ENCODE results near the gene PRKD1.
"Not testable (repeated sequence)": the region's sequence is repeated elsewhere in the genome, so short reads cannot be mapped to it uniquely, and the experiment has no call there.

PRKD1 gene

DNA sequence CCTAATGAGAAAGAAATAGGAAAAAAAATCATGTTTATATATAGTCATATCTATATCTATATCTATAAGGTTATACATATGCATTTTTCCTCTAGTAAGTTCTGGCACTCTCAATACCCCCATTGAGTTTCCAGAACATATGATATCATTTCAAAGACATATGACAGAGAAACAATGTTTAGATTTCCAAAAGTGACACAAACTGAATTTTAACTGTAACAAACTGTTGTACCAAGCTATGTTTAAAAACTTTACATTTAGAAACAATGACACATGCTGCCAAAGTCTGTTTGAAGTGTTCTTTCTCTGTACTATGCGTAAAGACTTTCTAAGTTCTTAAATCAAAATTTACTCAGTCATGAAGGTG is 171.6 kb downstream of the PRKD1 start:
- no peak for FAIRE-seq

DNA sequence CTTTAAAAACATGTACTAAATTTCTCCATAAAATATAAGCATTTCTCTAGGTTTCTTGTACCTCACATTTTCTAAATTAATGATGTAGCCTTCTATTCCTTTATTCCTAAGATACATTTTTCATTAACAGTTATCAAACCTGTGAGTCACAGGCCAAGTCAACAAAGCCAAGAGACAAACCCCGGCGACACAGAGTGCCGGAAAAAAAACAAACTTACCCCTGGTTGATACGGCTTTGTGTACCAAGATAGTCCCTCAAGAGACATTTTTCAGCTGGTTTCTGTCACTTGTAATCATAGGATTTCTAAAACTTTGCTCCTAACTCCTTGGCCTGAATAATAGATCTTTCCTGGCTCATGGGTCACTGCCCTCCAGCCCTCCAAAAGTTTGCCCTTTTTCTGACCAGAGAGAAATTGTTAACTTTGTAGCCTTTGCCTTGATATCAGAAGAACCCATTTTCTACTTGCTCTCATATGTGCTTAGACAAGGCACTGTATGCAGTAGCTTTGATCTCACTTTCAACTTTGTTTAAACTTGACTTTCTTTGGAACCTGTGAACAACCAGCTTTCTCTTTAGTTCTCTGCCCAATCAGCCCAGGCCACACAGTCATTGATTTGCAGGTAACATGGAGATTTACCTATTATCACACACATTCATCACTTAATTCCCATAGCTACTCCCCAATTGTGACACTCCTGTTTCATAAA is 172.2 kb downstream of the PRKD1 start:
- no peak for FAIRE-seq
- DNase-seq (ENCODE audit: extremely low spot score, insufficient read length, low read depth) = no peak

More for the DNA sequence above, 171.6 kb downstream of the PRKD1 start:
- DNase-seq (ENCODE audit: extremely low spot score, insufficient read length, low read depth) = no peak

DNA sequence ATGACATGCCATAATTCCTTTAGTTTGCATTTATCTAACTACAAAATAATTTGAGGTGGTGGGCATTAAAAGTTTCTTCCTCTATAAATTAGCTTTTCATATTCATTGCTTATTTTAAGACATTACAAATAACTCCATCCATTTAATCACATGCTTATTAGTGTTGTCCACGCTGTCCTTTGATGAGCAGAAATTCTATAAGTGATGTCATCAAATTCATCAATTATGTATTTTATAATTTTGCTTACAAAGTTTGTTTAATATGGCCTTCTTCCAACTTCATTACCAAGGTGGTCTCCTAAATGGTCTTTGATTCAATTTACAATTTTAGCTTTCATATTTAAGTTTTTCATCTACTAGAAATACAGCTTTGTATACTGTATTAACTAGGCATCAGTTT is 173.5 kb downstream of the PRKD1 start:
- no peak for DNase-seq (ENCODE audit: extremely low spot score, insufficient read length, low read depth)
- FAIRE-seq = no peak

DNA sequence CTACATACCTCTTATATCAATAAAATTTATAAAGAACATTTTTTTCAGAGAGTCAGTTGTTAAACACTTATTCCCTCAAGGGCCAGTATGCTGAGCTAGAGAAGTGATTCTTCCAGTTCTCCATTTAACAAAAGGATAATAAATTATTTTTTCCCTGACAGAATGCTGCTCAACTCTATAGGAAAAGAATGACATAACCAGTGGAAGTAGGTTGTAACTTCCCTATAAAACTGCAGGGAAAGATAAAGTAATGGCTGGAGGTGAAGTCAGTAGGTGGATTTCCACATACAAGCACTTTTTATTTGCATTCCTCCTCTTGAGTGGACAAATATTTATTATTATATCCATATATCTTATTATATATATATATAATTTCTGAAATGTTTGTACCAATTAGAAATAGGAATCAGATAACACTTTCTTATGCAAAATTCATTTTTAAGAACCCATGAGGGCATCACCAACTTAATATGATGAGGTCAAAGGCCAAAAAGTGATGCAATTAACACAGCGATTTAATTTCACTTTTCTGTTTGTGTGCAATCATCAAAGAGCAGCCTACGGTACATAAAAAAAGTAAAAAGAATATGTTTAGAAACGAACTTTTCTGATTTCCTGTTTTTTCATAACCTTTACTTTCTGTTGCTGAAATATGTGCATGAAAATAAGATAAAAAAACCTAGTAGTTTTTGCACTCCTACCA is 175.3 kb downstream of the PRKD1 start:
- FAIRE-seq (no peak), DNase-seq (ENCODE audit: extremely low spot score, insufficient read length, low read depth) (no peak)

DNA sequence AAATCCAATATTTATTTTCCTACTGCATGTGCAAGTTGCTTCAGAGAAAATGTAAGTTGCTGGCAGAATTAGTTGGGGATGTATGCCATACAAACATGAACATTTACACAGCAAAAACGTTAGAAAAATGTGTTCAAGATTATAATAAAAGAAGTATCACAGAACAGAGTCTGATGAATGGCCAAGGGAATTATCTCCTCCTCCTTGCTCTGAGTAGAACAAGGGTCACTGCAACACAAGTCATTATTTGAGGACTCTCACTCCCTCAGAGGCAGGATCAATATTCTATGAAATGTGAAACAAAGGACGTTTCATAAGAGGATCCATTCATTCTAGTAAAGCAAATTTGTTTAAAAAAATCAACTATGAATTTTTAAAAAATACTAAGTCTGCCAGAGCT is 177.8 kb downstream of the PRKD1 start:
- FAIRE-seq = no peak
- no peak for DNase-seq (ENCODE audit: extremely low spot score, insufficient read length, low read depth)

DNA sequence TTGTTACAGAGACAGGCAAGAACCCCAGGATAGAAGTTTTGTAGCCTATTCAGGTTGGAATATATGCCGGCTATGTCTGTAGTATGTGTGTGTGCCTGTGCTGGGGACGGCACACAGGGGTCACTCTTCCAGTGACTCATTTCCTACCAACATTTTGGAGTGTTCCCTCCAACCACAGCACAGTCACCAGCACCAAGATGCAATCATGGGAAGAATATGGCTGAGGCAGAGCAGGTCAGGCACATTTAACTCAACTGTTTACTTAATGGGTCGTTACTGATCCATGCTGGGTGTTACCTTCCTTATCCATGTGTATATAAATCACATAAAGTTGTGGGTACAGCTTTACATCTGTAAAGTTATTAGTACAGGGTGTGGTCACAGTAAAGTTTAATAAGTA is 178.3 kb downstream of the PRKD1 start:
- no peak for DNase-seq (ENCODE audit: extremely low spot score, insufficient read length, low read depth)
- FAIRE-seq = no peak

DNA sequence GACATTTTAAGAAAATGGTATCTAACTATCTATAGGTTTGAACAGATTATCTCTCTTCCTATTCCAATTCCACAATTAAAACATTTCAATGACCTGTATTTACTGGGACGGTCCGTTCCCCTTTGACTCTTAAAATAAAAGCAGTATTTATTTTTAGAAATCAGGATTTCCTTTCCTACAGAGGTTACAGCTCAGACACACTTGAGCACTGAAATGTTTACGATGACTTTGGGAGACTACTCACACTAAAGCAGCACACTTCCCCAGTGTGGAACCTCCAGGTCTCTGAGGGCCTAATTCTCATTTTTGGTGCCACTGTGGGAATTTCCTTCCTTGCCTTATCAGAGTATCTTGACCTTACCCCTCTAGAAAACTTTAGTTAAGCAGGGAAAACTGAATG is 181.8 kb downstream of the PRKD1 start:
- DNase-seq (ENCODE audit: extremely low spot score, insufficient read length, low read depth) (no peak), FAIRE-seq (no peak)

DNA sequence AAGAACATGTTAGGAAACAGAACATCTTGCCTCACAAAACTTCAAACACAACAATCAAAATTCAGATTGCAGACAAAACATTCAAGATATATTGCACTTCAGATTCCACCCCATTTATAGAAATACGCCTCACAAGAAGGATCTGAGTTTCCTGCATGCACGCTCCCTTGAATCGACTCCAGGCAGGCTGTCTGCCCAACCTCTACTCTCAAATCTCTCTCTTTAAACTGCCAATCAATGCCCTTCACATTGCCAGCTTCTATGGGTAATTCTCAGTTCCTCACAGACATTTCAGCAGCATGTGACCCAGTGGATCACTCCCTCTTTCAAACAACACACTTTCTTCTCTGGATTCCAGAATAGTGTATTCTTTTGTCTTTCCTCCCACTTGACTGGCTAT is 184.1 kb downstream of the PRKD1 start:
- DNase-seq (ENCODE audit: extremely low spot score, insufficient read length, low read depth) (no peak), FAIRE-seq (no peak)

DNA sequence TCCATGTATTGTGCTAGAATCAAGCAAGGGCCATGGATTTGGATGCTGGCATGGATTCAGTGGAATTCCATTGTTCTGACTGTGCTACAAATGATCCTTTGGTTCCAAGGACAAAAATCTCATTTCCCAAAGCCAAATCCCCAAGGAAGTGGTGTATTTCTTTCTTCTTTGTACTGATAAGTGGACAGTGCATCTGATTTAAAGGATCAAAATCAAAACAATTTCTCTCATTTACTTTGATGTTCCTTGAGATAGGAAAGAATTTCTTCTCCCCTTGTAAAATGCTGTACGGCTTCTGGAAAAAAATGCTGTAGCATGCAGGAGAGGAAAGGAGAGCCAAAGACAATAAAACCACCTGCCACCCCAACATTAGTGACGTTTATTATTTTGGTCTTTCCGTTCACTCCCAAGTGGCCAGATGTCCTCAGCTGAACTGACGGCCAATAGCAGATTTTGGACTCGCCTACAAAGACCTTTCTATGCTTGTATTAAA is 185.7 kb downstream of the PRKD1 start:
- no peak for FAIRE-seq

DNA sequence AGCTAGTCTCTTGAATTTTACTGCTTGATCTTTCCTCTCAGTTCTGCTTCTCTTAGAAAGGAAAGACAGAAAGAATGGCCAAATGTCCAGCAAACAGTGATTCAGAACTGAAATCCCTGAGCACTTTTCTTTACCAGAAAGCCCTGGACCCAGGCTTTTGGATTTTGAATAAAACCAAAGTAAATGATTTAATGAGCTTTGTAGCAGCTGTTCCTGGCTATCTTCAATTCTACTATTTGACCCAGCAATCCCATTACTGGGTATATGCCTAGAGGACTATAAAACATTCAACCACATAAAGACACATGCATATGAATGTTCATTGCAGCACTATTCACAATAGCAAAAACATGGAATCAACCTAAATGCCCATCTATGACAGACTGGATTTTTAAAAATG is 187.2 kb downstream of the PRKD1 start:
- no peak for DNase-seq (ENCODE audit: extremely low spot score, insufficient read length, low read depth)
- FAIRE-seq = no peak

More for the DNA sequence above, 185.7 kb downstream of the PRKD1 start:
- no peak for DNase-seq (ENCODE audit: extremely low spot score, insufficient read length, low read depth)

DNA sequence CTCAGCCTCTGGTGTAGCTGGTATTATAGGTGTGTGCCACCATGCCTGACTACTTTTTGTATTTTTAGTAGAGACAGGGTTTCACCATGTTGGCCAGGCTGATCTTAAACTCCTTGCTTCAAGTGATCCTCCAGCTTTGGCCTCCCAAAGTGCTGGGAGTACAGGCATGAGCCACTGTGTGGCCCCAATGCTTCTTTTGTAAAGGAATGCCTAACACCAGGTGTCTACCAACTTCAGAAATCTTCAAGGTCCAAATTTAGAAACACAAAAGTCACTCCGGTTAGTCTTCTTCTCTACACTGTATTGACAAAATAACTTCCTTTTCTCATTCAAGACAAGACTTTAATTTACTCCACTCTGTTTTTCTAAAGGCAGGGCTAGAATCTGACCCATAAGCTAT is 188.7 kb downstream of the PRKD1 start:
- DNase-seq (ENCODE audit: extremely low spot score, insufficient read length, low read depth) (no peak), FAIRE-seq (no peak)

DNA sequence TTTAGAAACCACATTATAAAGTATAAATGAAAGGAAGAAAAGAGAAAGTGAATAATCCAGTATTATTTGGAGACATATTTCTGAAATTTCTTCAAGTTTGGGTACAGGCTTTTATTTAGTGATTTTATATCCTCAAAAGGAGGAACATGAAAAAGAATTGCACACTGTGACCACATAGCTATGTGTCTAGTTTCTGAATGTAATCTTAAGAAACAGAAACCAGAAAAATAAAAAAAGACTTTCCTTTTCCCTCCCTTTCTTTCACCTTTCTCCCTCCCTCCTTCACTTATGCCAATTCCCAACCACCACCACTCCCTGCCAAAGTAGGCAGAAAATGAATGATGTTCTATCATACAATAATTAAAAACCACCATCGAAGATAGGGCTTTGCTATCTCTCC is 189.6 kb downstream of the PRKD1 start:
- FAIRE-seq (no peak), DNase-seq (ENCODE audit: extremely low spot score, insufficient read length, low read depth) (no peak)

DNA sequence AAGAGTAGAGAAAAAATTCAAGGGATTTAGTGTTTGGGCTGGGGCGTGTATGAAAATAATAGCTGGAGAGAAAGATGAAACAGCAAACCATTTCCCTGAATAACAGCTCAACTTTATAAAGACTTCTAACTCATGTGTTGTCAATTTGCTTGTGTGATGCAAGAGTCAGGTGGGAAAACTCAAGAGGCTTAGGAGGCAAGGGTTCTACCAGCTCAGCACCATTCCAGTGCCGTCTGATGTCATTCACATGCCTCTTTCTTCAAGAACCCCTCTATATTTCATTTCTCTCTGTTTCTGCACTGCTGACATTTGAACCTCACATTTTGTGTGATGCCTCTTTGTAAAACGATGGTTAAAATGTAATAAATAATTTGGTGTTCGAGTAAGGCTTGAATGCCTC is 192.2 kb downstream of the PRKD1 start:
- DNase-seq (ENCODE audit: extremely low spot score, insufficient read length, low read depth) (no peak), FAIRE-seq (no peak)

DNA sequence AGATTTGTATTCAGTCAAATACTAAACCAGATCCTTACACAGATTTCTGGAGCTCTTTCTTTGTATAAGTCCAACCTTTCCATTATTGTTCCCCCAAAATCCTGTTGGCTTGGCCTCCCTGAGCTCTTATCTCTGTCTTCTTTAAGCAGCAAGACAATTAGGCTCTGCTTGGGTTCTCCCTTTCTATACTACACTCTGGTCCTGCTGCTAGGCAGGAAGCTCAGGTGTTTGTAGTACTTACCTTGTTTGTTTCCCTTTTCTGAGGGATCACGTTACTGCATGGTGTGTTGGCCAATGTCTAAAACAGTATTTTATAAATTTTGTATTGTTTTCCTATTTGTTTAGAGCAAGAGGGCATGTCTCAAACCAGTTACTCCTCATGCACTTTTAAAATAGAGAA is 192.9 kb downstream of the PRKD1 start:
- DNase-seq (ENCODE audit: extremely low spot score, insufficient read length, low read depth) (no peak), FAIRE-seq (no peak)

DNA sequence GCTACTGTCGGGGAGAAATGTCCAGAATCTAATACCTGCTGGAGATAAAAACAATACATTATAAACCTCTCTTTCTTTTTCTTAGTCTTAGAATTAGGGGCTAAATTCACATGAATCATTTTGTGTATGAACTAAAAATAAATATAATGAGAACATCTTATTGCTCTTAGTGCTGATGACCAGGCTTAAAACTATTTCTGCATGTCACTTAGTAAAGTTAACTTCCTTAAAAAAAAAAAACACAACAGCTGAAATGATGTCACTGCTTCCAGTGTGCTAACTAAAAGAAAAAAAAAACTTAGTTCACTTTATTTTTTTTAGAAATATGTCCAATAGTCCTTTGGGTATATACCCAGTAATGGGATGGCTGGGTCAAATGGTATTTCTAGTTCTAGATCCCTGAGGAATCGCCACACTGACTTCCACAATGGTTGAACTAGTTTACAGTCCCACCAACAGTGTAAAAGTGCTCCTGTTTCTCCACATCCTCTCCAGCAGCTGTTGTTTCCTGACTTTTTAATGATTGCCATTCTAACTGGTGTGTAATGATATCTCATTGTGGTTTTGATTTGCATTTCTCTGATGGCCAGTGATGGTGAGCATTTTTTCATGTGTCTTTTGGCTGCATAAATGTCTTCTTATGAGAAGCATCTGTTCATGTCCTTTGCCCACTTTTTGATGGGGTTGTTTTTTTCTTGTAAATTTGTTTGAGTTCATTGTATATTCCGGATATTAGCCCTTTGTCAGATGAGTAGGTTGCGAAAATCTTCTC is 200.9 kb downstream of the PRKD1 start:
- FAIRE-seq; DNase-seq (ENCODE audit: extremely low spot score, insufficient read length, low read depth): not testable (repeated sequence)

DNA sequence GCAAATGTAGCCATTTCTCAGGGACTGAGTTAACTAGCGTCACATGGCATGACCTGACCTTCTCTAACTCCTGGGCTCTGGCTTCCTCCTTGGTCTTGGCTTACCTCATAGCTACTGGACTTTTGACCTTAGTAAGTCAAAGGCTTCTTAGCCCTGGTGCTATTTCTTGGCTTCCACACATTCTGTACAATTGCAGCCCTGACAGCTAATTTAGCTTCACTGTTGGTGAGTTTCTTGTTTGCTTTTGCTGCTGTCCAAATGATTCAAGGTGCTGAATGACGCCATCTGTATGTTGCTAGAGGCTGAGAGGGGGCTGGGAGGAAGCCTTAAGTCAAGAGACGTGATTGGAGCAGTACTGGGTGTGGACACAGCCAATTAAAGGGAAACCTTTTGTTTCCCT is 202.7 kb downstream of the PRKD1 start:
- DNase-seq (ENCODE audit: extremely low spot score, insufficient read length, low read depth) (no peak), FAIRE-seq (no peak)

DNA sequence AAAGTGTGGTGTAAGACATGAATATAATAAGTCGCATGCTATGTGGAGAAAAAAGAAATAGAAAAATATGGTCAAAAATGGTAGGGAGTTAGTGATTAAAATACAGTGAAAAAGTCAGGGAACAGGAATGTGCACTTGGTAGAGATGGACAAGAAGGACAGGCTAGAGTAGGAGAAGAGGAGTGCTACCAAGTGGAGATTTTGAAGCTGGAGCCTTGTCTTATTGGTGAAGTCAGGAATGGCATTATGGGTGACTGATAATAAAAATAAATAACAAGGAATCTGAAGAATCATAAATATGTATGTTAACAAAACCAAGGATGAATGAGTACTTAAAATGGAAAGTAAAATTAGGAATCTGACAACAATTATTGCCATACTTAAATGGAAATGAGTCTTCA is 204.8 kb downstream of the PRKD1 start:
- DNase-seq (ENCODE audit: extremely low spot score, insufficient read length, low read depth) (no peak), FAIRE-seq (no peak)

DNA sequence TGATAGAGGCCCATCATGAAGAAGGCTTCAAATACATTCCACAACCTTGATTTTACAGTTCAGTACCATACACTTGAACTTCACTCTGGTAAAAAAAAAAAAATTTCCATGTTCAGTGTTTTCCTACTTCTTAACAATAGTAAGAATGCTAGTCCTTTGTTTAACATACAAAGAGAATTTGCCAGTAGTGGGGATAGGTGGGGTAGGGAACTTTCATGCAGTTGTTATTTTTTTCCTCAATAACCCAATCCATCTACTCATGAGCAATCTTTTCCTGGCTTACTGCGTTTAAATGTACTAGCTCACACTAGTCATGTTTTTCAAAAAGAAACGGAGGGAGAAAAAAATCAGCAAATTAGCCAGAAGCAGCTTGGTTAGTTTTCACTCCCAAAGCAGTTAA is 206.1 kb downstream of the PRKD1 start:
- FAIRE-seq = no peak
- DNase-seq (ENCODE audit: extremely low spot score, insufficient read length, low read depth) = no peak

DNA sequence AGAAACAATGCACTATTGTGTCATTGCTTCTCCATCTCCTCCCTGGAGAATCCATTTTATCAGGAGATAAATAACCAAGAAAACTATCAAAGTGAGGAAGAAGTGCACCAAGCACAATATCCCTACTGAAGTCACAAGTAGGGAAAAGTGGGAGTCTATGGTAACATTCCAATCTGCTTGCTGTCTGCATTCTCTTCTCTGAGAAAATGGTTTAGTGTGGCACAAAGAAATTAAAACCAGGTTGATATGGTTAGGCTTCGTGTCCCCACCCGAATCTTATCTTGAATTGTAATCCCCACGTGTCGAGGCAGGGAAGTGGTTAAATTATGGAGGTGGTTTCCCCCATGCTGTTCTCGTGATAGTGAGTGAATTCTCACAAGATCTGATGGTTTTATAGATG is 209.7 kb downstream of the PRKD1 start:
- DNase-seq (ENCODE audit: extremely low spot score, insufficient read length, low read depth) (no peak), FAIRE-seq (no peak)

DNA sequence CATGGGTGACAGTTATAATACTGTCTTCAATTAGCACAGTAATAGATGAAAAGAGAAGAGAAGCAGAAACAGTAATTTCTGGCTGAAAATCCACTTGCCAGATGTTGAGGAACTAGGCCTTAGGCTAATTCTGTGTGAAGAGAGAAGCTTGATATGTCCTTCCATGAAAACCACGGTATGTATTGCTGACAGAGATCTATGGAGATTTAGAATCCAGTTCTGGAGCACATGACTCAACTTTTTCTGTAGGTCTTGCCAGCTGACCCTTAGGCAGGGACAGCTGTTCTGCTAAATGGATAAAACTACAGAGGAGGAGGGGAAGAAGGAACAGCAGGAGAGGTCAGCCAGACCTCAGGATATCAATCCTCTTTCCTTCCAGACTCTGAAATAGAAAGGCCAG is 211.5 kb downstream of the PRKD1 start:
- no peak for FAIRE-seq

DNA sequence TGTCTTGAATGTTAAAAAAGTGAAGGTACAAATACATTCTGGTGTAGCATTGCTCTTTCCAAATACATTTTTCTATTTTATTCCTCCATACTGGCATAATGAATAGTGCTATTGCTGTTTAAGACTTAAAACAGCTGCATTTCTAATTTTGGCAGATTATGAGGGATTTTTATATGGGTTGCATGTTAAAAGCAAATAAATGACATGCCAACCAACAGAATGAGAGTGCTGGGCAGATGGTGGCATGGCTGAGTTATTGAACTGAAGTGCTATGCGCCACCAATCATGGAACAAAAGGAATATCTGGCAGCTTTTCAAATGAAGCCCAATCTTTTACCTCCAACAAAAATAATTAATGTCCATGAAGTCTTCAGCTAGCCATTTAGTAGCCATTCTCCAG is 215.0 kb downstream of the PRKD1 start:
- FAIRE-seq (no peak), DNase-seq (ENCODE audit: extremely low spot score, insufficient read length, low read depth) (no peak)

More for the DNA sequence above, 211.5 kb downstream of the PRKD1 start:
- DNase-seq (ENCODE audit: extremely low spot score, insufficient read length, low read depth) = no peak
